B cell (primary cell): ENCODE results near the gene IL11. TPM values are rescaled to one million over a fixed set of nuclear protein-coding genes. Genes with fewer than 3 reads are reported as not detected.

Experiments
- ATAC-seq: fragments of 200-7000 bp; cut with Tn5 transposase; one replicate; pipeline ENCODE4 v1.10.0; 2021; ENCODE audit warnings: low read depth, mild to moderate bottlenecking, moderate number of reproducible peaks, moderate library complexity
- CTCF ChIA-PET: fragments of 350-600 bp; sonication (Branson Sonifier 250); formaldehyde crosslinking; loops from one replicate; lab custom pipeline; 2021; ENCODE audit warnings: antibody characterized with exemption, inconsistent platforms; lab: Charles Lee
- POLR2A ChIA-PET: fragments of 350-600 bp; sonication (Branson Sonifier 250); formaldehyde crosslinking; loops from one replicate; lab custom pipeline; 2021; ENCODE audit warnings: antibody characterized with exemption; lab: Charles Lee
- DNase-seq: peaks from one replicate; pipeline ENCODE4 v3.0.0; 2013
- H2AFZ ChIP-seq: 2 replicates; pipeline ENCODE4 v1.6.1; 2012; ENCODE audit warnings: mild to moderate bottlenecking, low read depth, low read length; ENCODE audit not compliant: insufficient read depth, poor library complexity, severe bottlenecking
- H3K27ac ChIP-seq, 2 donors: 1 replicate in 1 of 2; 2 replicates in 1 of 2; pipeline ENCODE4 v1.5.1; 2012 to 2013; ENCODE audit warnings: low read length in 2 of 2, mild to moderate bottlenecking in 2 of 2, moderate library complexity in 1 of 2
- H3K27me3 ChIP-seq, 4 experiments: fragments of 200-600 bp in 1 of 4; sonication (generic) in 1 of 4; replicated peaks in 1 of 4; 1 replicate in 2 of 4; 2 replicates in 2 of 4; pipeline versions ENCODE4 v1.6.1 to v1.7.0; 2013 to 2016; ENCODE audit warnings: low read length in 3 of 4, mild to moderate bottlenecking in 2 of 4, mixed read lengths in 1 of 4, moderate library complexity in 1 of 4; ENCODE audit not compliant: insufficient read depth in 4 of 4, control insufficient read depth in 3 of 4; ENCODE audit errors: control extremely low read depth in 1 of 4
- H3K36me3 ChIP-seq, 2 experiments: replicated peaks in 1 of 2; 1 replicate in 1 of 2; 2 replicates in 1 of 2; pipeline versions ENCODE4 v1.6.1 to v1.7.1; 2013; ENCODE audit warnings: low read length in 1 of 2; ENCODE audit not compliant: insufficient read depth in 2 of 2, control insufficient read depth in 1 of 2; ENCODE audit errors: control extremely low read depth in 1 of 2, extremely low read depth in 1 of 2
- H3K4me1 ChIP-seq, 2 donors: fragments of 200-600 bp in 1 of 2; sonication (generic) in 1 of 2; 1 replicate in 1 of 2; 2 replicates in 1 of 2; pipeline versions ENCODE4 v1.5.1 to v1.6.1; 2013 to 2017; ENCODE audit warnings: low read length in 2 of 2; ENCODE audit not compliant: control insufficient read depth in 2 of 2, insufficient read depth in 2 of 2
- H3K4me2 ChIP-seq: replicated peaks from 2 replicates; pipeline ENCODE3; 2012; ENCODE audit warnings: mild to moderate bottlenecking, low read depth, low read length; ENCODE audit not compliant: poor library complexity, severe bottlenecking
- H3K4me3 ChIP-seq, 5 experiments: fragments of 200-600 bp in 1 of 5; sonication (generic) in 1 of 5; 1 replicate in 3 of 5; 2 replicates in 2 of 5; pipeline versions ENCODE4 v1.5.1 to v1.7.0; 2011 to 2016; ENCODE audit warnings: low read length in 4 of 5, mild to moderate bottlenecking in 4 of 5, low read depth in 2 of 5, control low read depth in 1 of 5, moderate library complexity in 1 of 5; ENCODE audit not compliant: insufficient read depth in 1 of 5; ENCODE audit errors: control extremely low read depth in 1 of 5, extremely low read depth in 1 of 5
- H3K79me2 ChIP-seq: fragments of 200-600 bp; sonication (generic); one replicate; pipeline ENCODE4 v1.6.0; 2016; ENCODE audit warnings: low read length; ENCODE audit not compliant: control insufficient read depth, insufficient read depth
- H3K9ac ChIP-seq: fragments of 200-600 bp; sonication (generic); 2 replicates; pipeline ENCODE4 v1.6.1; 2017; ENCODE audit warnings: mild to moderate bottlenecking, low read length, moderate library complexity
- H3K9me3 ChIP-seq, 3 donors: one replicate each; pipeline versions ENCODE4 v1.6.1 to v1.7.1; 2013; ENCODE audit warnings: low read length in 2 of 3; ENCODE audit not compliant: control insufficient read depth in 2 of 3, insufficient read depth in 1 of 3; ENCODE audit errors: control extremely low read depth in 1 of 3
- H4K20me1 ChIP-seq: 2 replicates; pipeline ENCODE4 v1.6.0; 2012; ENCODE audit warnings: mild to moderate bottlenecking, low read length; ENCODE audit not compliant: insufficient read depth, control insufficient read depth, poor library complexity, severe bottlenecking
- H3K27ac Mint-ChIP-seq: one replicate; pipeline ENCODE4 v1.8.0; 2021; ENCODE audit warnings: mixed read lengths
- H3K27me3 Mint-ChIP-seq: one replicate; pipeline ENCODE4 v1.8.0; 2021; ENCODE audit warnings: mixed read lengths
- H3K4me1 Mint-ChIP-seq: one replicate; pipeline ENCODE4 v1.8.0; 2021; ENCODE audit warnings: mixed read lengths
- H3K4me3 Mint-ChIP-seq: one replicate; pipeline ENCODE4 v1.8.0; 2021; ENCODE audit warnings: mixed read lengths
- H3K9me3 Mint-ChIP-seq: one replicate; pipeline ENCODE4 v1.8.0; 2022; ENCODE audit warnings: mixed read lengths; ENCODE audit not compliant: insufficient read depth
- CTCF ChIP-seq: fragments of 200-600 bp; IDR thresholded peaks from one replicate; pipeline ENCODE4 v1.8.0; 2022; ENCODE audit warnings: antibody characterized with exemption, mild to moderate bottlenecking
- EZH2 ChIP-seq: IDR thresholded peaks from 2 replicates; pipeline ENCODE4 v1.6.1; 2012; ENCODE audit warnings: borderline replicate concordance, low read depth, mild to moderate bottlenecking, moderate library complexity, low read length; ENCODE audit not compliant: insufficient read depth, poor library complexity, severe bottlenecking
- WGBS: methylation state at CpG from one replicate; pipeline ENCODE4 v1.1.5; 2013; ENCODE audit warnings: missing lambda C conversion rate; ENCODE audit not compliant: insufficient coverage; 5-methylcytosine and 5-hydroxymethylcytosine counted together
- intact Hi-C: fragments of 100-400 bp; cut with micrococcal nuclease; formaldehyde crosslinking; loops from one replicate; pipeline ENCODE4 v1.10.0; 2022
- polyA plus RNA-seq: library from polyadenylated mRNA; depleted of rRNA; stranded (reverse); fragments of >200 nt; gene quantifications from 2 replicates; pipeline ENCODE4 v1.2.3, GENCODE V29; 2012
- total RNA-seq, 2 donors: library from RNA; stranded (reverse); fragments of 120-200 nt in 1 of 2; gene quantifications; 1 replicate in 1 of 2; 2 replicates in 1 of 2; pipeline versions ENCODE4 v1.2.3 to v1.2.4, GENCODE V29; 2013 to 2022

Gene IL11
- total and polyA plus RNA-seq, 2 donors (not counting 1 experiment from before 2014, with no cell fraction given): not detected

- Histone ChIP-seq H3K36me3 (peaks cover 0 to 9% of the 10 kb centered on the region in 2 experiments), H3K9ac (no peak overlapping the region), H3K27ac (no peak overlapping the region), H3K79me2 (peaks cover 30% of the 10 kb centered on the region), H2AFZ (no peak overlapping the region), H4K20me1 (peaks cover 23% of the 10 kb centered on the region), H3K27me3 (no peaks in the 10 kb centered on the region), H3K4me2 (no peak overlapping the region), H3K4me3 (no peak overlapping the region), H3K9me3 (no peaks in the 10 kb centered on the region), H3K4me1 (peaks cover 26 to 38% of the 10 kb centered on the region in 2 donors)
- Mint-ChIP-seq H3K4me3 (peak overlapping the region; percentile 89), H3K27me3 (no peaks in the 10 kb centered on the region), H3K4me1 (peaks cover 40% of the 10 kb centered on the region), H3K27ac (peak overlapping the region; percentile 46), H3K9me3 (no peaks in the 10 kb centered on the region)
- intact Hi-C loops: no loop called here
- DNase-seq (no peak), ATAC-seq (no peak)
- 100% methylated on average over 3 of the region's 3 CpGs for WGBS
- TF ChIP-seq EZH2 (no peak), CTCF (no peak)
- POLR2A ChIA-PET: interaction anchor here (1.2 to 2.6 kb wide), 2 partner anchors 43 to 241 kb away, joined by 11 to 12 read pairs; partner anchors contain the start of gene KMT5C
- CTCF ChIA-PET: interaction anchor here (1.6 to 3.1 kb wide), 5 partner anchors 43 to 241 kb away, joined by 9 to 39 read pairs (median 19); partner anchors contain the start of gene KMT5C
These were observed 12.3 kb upstream of the IL11 start for GRCh38 chr19:55382522-55383054.

- Histone ChIP-seq H3K27ac (no peak overlapping the region), H2AFZ (no peak overlapping the region), H3K27me3 (no peaks in the 10 kb centered on the region), H3K9ac (no peak overlapping the region), H3K4me3 (no peak overlapping the region), H3K4me2 (no peak overlapping the region), H3K36me3 (peaks cover 0 to 3% of the 10 kb centered on the region in 2 experiments), H4K20me1 (peaks cover 17% of the 10 kb centered on the region), H3K4me1 (peaks cover 20 to 32% of the 10 kb centered on the region in 2 donors), H3K79me2 (peaks cover 24% of the 10 kb centered on the region), H3K9me3 (no peaks in the 10 kb centered on the region)
- Mint-ChIP-seq H3K4me1 (peaks cover 34% of the 10 kb centered on the region), H3K9me3 (no peaks in the 10 kb centered on the region), H3K27me3 (no peaks in the 10 kb centered on the region), H3K27ac (no peak overlapping the region), H3K4me3 (peak overlapping the region; percentile 53)
- no peak for ATAC-seq
- POLR2A ChIA-PET: no interaction called here
- 97% methylated on average over 5 of the region's 5 CpGs for WGBS
- CTCF ChIA-PET: interaction anchor here (3.1 kb wide), 1 partner anchor 241 kb away, joined by 39 read pairs; no protein-coding TSS in a partner anchor
- intact Hi-C loops: no loop called here
- no peak for DNase-seq
- TF ChIP-seq EZH2 (no peak), CTCF (no peak)
These were observed 11.8 kb upstream of the IL11 start for GRCh38 chr19:55382013-55382412.
